ENCODE data around the gene HLA-B. TPM values are rescaled to one million over a fixed set of nuclear protein-coding genes. Genes with fewer than 3 reads are reported as not detected.

The HLA-B gene
- total and polyA plus RNA-seq, 2 donors from 2014 or later = 1,348 to 1,532 TPM

- no peak overlapping the region for H3K4me3 ChIP-seq (ENCODE audit: low read length in 3 of 3)
- H3K4me1 ChIP-seq (ENCODE audit: control insufficient read depth in 2 of 3, insufficient read depth in 2 of 3, low read depth in 1 of 3, low read length in 3 of 3) = no peaks in the 10 kb centered on the region
- H3K9me3 ChIP-seq (ENCODE audit: control insufficient read depth in 2 of 3, insufficient read depth in 1 of 3, low read length in 3 of 3) = no peaks in the 10 kb centered on the region
- TF ChIP-seq CTCF (IDR thresholded peaks at IDR 0.05; ENCODE audit: borderline replicate concordance, extremely low read depth, insufficient read depth) = no peak
- intact Hi-C loops (cut with DNase I) = no loop called here
- H3K27me3 ChIP-seq (ENCODE audit: control insufficient read depth, insufficient read depth, low read length) = no peaks in the 10 kb centered on the region
- H3K9ac ChIP-seq (ENCODE audit: low read length in 3 of 3) = no peak overlapping the region
- DNase-seq (no peak), FAIRE-seq (no peak)
- no peaks in the 10 kb centered on the region for H3K36me3 ChIP-seq (ENCODE audit: control insufficient read depth in 2 of 3, insufficient read depth in 3 of 3, low read length in 3 of 3)
- no peak overlapping the region for H3K27ac ChIP-seq (ENCODE audit: low read depth in 2 of 2, low read length in 2 of 2)
Measured at GRCh38 chr6:31321005-31321707, 35.8 kb downstream of the HLA-B start.

- TF ChIP-seq CTCF (IDR thresholded peaks at IDR 0.05; ENCODE audit: borderline replicate concordance, extremely low read depth, insufficient read depth) = no peak
- no peak overlapping the region for H3K27ac ChIP-seq (ENCODE audit: low read depth in 2 of 2, low read length in 2 of 2)
- no peak overlapping the region for H3K4me3 ChIP-seq (ENCODE audit: low read length in 3 of 3)
- H3K9me3 ChIP-seq (ENCODE audit: control insufficient read depth in 2 of 3, insufficient read depth in 1 of 3, low read length in 3 of 3) = no peaks in the 10 kb centered on the region
- no peaks in the 10 kb centered on the region for H3K4me1 ChIP-seq (ENCODE audit: control insufficient read depth in 2 of 3, insufficient read depth in 2 of 3, low read depth in 1 of 3, low read length in 3 of 3)
- DNase-seq (no peak), FAIRE-seq (no peak)
- peaks cover 2% of the 10 kb centered on the region for H3K27me3 ChIP-seq (ENCODE audit: control insufficient read depth, insufficient read depth, low read length)
- H3K9ac ChIP-seq (ENCODE audit: low read length in 3 of 3) = no peak overlapping the region
- no peaks in the 10 kb centered on the region for H3K36me3 ChIP-seq (ENCODE audit: control insufficient read depth in 2 of 3, insufficient read depth in 3 of 3, low read length in 3 of 3)
- intact Hi-C loops (cut with DNase I) = no loop called here
Measured at GRCh38 chr6:31317036-31317435, 39.9 kb downstream of the HLA-B start.

- H3K9ac ChIP-seq (ENCODE audit: low read length in 3 of 3) = no peak overlapping the region
- no peaks in the 10 kb centered on the region for H3K4me1 ChIP-seq (ENCODE audit: control insufficient read depth in 2 of 3, insufficient read depth in 2 of 3, low read depth in 1 of 3, low read length in 3 of 3)
- H3K27ac ChIP-seq (ENCODE audit: low read depth in 2 of 2, low read length in 2 of 2) = no peak overlapping the region
- TF ChIP-seq CTCF (IDR thresholded peaks at IDR 0.05; ENCODE audit: borderline replicate concordance, extremely low read depth, insufficient read depth) = no peak
- intact Hi-C loops (cut with DNase I) = no loop called here
- FAIRE-seq (no peak), DNase-seq (no peak)
- no peaks in the 10 kb centered on the region for H3K9me3 ChIP-seq (ENCODE audit: control insufficient read depth in 2 of 3, insufficient read depth in 1 of 3, low read length in 3 of 3)
- no peaks in the 10 kb centered on the region for H3K36me3 ChIP-seq (ENCODE audit: control insufficient read depth in 2 of 3, insufficient read depth in 3 of 3, low read length in 3 of 3)
- H3K27me3 ChIP-seq (ENCODE audit: control insufficient read depth, insufficient read depth, low read length) = peaks cover 8% of the 10 kb centered on the region
- no peak overlapping the region for H3K4me3 ChIP-seq (ENCODE audit: low read length in 3 of 3)
Measured at GRCh38 chr6:31309641-31310040, 47.3 kb downstream of the HLA-B start.

- DNase-seq (no peak), FAIRE-seq (no peak)
- Histone ChIP-seq H3K9me3 (ENCODE audit: control insufficient read depth in 2 of 3, insufficient read depth in 1 of 3, low read length in 3 of 3) (no peaks in the 10 kb centered on the region), H3K9ac (ENCODE audit: low read length in 3 of 3) (no peak overlapping the region), H3K27ac (ENCODE audit: low read depth in 2 of 2, low read length in 2 of 2) (no peak overlapping the region), H3K36me3 (ENCODE audit: control insufficient read depth in 2 of 3, insufficient read depth in 3 of 3, low read length in 3 of 3) (no peaks in the 10 kb centered on the region), H3K4me1 (ENCODE audit: control insufficient read depth in 2 of 3, insufficient read depth in 2 of 3, low read depth in 1 of 3, low read length in 3 of 3) (no peaks in the 10 kb centered on the region), H3K4me3 (ENCODE audit: low read length in 3 of 3) (no peak overlapping the region), H3K27me3 (ENCODE audit: control insufficient read depth, insufficient read depth, low read length) (peaks cover 6% of the 10 kb centered on the region)
- intact Hi-C loops (cut with DNase I) = no loop called here
- TF ChIP-seq CTCF (IDR thresholded peaks at IDR 0.05; ENCODE audit: borderline replicate concordance, extremely low read depth, insufficient read depth) = no peak
Measured at GRCh38 chr6:31308845-31309175, 48.2 kb downstream of the HLA-B start.

All from kidney (tissue), 14 donors.